ENCODE results near the gene STXBP3.

Gene STXBP3

GRCh38 chr1:108808438-108808837 is 62.0 kb downstream of the STXBP3 start:
- no peak for DNase-seq (ENCODE audit: low read depth)

GRCh38 chr1:108811611-108812010 is 65.1 kb downstream of the STXBP3 start:
- DNase-seq (ENCODE audit: low read depth) = no peak

- no peak for DNase-seq (ENCODE audit: low read depth)
These were observed 66.9 kb downstream of the STXBP3 start for GRCh38 chr1:108813326-108813725.

GRCh38 chr1:108814343-108815125 is 68.1 kb downstream of the STXBP3 start:
- no peak for DNase-seq (ENCODE audit: low read depth)

DNA sequence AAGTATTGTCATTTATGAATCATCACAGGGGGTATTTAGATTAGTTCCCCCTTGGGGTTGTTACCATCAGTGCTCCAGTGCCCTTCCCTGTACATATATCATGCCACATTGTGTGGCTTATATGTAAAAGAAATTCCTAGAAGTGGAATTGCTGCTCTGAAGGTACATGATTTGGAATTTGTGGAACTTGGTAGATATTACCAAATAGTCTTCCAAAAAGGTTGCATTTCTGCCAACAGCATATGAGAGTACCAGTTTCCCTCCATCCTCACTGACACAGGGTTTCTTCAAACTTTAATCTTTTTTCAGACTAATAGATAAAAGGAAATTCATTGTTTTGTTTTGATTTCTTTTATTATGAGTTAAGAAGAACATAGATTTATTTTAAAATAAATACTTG is 69.1 kb downstream of the STXBP3 start:
- no peak for DNase-seq (ENCODE audit: low read depth)

DNA sequence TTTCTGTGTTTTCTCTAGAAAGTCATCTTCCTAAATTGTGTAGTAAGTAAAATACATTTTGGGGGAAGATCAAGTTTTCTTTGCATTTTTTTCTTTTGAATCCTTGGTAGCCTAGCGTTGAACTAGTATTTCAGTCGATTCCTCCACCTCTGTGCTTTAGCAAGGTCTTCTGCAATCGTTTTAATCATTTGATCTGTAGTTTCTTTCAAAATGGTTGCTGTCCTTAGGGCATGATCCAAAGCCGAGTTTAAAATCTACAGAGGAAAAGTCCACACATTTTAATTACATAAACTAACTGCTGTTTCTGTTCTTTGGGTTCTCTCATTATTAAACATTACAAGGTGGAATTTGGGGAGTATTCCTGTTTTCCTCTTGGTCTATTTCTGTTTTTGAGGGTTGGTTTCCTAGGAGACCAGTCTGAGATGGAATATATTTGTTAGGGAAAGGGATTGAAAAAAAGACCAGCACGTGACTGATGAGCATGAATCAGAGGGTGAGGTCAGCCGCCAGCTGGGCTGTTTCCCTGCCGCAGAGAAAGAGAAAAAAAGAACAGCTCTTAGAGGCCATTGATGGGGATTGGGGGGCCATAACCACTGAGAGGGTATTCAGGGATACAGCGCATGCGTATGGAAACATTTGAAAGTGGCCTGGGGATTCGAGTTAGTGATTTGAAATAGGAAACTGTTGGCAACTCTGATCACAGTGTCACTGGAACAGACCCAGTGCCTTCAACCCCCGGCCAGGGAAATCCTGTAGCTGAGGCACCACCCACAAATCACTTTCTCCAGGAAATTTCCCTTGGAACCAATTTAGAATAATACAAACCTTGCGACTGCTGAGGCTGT is 69.8 kb downstream of the STXBP3 start:
- no peak for DNase-seq (ENCODE audit: low read depth)

- peak; percentile 5 for DNase-seq (ENCODE audit: low read depth)
These were observed 70.5 kb downstream of the STXBP3 start for GRCh38 chr1:108817016-108817415.

GRCh38 chr1:108817811-108818210 is 71.3 kb downstream of the STXBP3 start:
- no peak for DNase-seq (ENCODE audit: low read depth)

DNA sequence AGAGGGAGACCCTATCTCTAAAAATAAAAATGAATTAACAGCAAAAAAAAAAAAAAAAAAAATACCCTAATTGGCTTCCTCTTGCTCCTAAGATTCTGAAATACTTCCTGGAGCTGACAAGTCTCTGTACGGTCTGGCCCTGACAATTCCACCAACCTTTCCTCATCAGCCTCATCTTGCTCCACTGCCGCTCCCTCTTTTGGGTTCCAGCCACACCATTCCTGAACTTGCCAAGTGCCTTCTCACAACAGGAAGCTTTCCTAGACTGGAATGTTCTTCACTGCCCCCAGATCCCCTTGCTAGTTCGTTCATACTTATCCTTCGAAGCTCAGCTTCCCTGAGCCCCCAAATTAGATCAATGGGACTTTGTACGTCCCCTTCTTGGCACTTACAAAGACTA is 73.4 kb downstream of the STXBP3 start:
- DNase-seq (ENCODE audit: low read depth) = no peak

GRCh38 chr1:108823632-108824031 is 77.2 kb downstream of the STXBP3 start:
- DNase-seq (ENCODE audit: low read depth) = no peak

- DNase-seq (ENCODE audit: low read depth) = no peak
These were observed 77.6 kb downstream of the STXBP3 start for GRCh38 chr1:108824051-108824450.

DNA sequence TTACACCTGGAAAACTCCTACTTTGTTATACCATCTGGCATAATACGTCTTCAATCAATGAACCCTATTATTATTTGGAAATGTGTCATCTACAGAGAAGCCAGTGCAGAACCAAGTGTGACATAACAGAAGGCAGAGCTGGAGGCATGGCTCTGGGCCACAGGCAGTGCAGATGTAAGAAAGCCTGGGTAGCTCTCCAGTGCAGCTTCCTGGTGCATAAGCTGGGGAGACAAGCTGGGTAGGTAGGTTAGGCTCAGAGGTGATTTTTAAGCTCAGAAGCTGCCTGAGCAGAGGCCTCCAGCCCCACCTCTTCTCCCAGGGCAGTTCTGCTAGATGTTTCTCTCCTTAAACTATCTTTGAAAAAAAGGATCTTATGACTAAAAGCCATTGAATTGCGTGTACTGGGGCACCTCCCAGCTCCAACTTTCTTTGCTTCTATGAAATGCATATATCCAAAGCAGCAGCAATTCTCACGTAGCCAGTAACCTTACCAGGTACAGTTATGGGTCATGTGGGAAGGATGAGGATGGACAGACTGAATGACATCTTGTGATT is 79.7 kb downstream of the STXBP3 start:
- no peak for DNase-seq (ENCODE audit: low read depth)

GRCh38 chr1:108828074-108828961 is 81.8 kb downstream of the STXBP3 start:
- DNase-seq (ENCODE audit: low read depth) = peak; percentile 49

GRCh38 chr1:108829498-108829916 is 83.0 kb downstream of the STXBP3 start:
- no peak for DNase-seq (ENCODE audit: low read depth)

DNA sequence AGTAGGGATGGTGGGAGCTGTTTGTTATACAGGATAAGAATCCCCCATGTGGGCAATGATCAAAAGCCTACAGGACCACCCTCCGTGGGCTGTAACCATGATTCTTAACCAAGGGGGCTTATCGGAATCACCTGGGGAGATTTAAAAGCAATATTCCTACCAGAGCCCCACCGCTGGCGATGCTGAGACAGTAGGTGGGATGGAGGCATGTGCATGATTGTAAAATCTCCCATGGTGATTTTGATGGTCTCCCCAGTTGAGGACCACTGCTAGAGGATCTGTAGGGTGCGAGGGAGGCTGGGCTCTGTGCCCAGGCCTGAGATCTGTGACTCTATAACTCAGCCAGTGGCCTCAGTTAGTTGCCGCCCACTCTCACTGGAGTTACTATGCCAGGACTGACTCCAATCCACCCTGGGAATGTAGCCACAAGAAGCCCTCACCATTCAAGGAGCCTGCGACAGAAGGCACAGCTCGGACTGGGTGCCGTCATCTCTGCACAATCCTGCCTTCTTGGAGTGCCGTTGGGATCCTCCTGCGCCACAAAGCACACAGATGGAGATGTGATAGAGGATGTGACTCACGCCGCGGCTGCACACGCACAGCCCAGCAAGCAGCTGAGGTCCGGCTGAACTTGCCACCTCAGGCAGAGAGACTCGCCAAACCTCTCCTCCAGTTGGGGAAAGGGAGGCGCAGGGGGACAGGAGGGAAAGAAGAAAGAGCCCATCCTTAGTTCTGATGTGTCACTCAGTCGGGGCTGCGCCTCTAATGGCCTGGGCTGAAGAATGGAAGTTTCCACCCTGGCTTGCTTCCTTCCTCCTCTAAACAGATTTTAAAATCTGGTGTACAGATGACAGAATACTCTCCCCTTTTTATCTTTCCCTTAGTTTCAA is 83.9 kb downstream of the STXBP3 start:
- DNase-seq (ENCODE audit: low read depth) = peak; percentile 21

DNA sequence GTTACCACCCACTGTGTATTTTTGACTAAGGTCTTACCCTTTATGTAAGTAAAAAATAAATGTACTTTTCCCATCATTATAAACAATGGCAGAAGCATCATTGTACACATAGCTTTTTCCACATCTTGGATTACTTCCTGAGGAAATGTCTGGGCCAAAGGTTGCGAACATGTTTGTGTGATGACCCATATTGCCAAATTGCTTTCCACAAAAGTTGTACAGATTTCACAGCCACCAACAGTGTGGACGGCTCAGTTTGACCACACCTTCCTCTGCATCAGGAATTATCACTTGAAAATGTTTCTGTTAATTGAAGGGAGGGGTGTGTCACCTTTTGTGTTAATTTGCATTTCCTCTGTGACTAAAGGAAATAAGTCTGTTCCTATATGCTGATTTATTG is 84.8 kb downstream of the STXBP3 start:
- no peak for DNase-seq (ENCODE audit: low read depth)

GRCh38 chr1:108832929-108833328 is 86.5 kb downstream of the STXBP3 start:
- no peak for DNase-seq (ENCODE audit: low read depth)

- no peak for DNase-seq (ENCODE audit: low read depth)
These were observed 95.2 kb downstream of the STXBP3 start for GRCh38 chr1:108841703-108842102.

DNA sequence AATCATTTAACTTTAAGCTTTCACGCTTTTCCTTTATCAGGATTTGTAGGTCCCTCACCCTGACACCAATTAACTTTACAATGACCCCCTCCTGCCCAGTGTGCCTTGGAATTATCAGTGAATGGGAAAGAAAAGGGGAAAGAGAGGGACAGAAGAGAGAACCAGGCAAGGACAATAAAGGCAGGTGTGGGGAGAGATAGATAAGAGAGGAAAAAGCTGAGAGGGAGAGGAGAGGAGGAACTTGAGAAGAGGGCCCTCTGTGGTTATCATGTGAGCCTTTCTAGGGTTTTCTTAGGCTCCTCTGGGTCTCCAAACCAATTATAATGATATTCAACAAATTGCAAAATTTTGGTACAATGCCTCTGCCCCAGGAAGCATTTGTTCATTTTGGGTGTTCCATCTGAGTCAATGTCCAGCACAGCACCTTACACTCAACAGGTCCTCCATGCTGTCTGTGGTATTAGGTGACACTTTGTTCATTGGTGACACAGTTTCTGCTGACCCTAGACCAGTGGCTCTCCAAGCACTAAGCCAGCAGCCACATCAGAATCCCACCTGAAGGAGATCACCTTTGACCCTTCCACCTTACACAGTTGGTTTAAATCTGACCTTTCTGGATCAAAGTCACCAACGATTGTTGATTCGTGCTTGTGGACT is 96.2 kb downstream of the STXBP3 start:
- no peak for DNase-seq (ENCODE audit: low read depth)

DNA sequence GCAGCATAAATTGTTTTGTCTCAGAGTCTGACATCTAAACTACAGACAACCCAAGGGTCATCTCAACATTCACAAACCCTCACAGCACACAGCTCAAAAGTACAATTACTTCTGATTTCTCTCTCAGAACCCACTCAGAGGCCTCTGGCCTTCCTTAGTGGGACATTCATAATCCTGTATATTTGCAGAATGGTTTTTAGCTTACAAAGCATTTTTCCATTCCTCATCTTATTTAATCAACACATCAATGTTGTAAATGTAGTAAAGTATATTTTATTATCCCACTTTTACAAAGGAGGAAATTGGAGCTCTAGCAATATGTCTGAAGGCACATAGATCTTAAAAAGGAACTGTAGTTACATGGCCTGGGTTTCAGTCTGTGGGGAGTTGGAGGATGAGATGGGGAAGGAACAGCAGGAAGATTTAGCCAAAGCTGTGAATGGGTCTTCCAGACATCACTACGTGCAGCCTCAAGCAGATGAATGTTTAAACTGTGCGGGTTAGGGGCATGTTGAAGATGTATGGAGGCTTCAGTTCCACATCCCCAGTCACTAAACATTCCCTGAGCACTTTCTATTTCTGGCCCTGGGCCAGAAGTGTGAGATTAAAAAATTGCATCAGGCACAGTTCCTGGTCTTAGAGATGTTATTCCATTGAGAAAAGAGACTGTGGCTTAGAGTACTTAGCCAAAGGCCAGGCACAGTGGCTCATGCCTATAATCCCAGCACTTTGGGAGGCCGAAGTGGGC is 97.1 kb downstream of the STXBP3 start:
- DNase-seq (ENCODE audit: low read depth) = no peak

All from CMK (cell line).